Measurements from ENCODE around the gene SMIM13.

The SMIM13 gene

GRCh38 chr6:11126876-11127275, 33.2 kb downstream of the SMIM13 start:
- Histone ChIP-seq H3K4me3 (ENCODE audit: low read length) (no peak overlapping the region), H3K4me1 (ENCODE audit: insufficient read depth, low read length) (peaks cover 17% of the 10 kb centered on the region), H3K27me3 (ENCODE audit: insufficient read depth, low read length) (no peaks in the 10 kb centered on the region), H3K9me3 (ENCODE audit: insufficient read depth, low read depth, low read length) (no peaks in the 10 kb centered on the region), H3K9ac (ENCODE audit: low read depth, low read length) (no peak overlapping the region), H3K36me3 (ENCODE audit: insufficient read depth, low read depth, low read length) (no peaks in the 10 kb centered on the region), H3K27ac (ENCODE audit: low read length) (no peak overlapping the region)

GRCh38 chr6:11128608-11129007, 35.0 kb downstream of the SMIM13 start:
- Histone ChIP-seq H3K9me3 (ENCODE audit: insufficient read depth, low read depth, low read length) (no peaks in the 10 kb centered on the region), H3K4me1 (ENCODE audit: insufficient read depth, low read length) (peaks cover 17% of the 10 kb centered on the region), H3K27ac (ENCODE audit: low read length) (no peak overlapping the region), H3K9ac (ENCODE audit: low read depth, low read length) (no peak overlapping the region), H3K4me3 (ENCODE audit: low read length) (no peak overlapping the region), H3K36me3 (ENCODE audit: insufficient read depth, low read depth, low read length) (no peaks in the 10 kb centered on the region), H3K27me3 (ENCODE audit: insufficient read depth, low read length) (no peaks in the 10 kb centered on the region)

GRCh38 chr6:11129908-11130565, 36.4 kb downstream of the SMIM13 start:
- Histone ChIP-seq H3K27ac (ENCODE audit: low read length) (peak overlapping the region; percentile 65), H3K27me3 (ENCODE audit: insufficient read depth, low read length) (no peaks in the 10 kb centered on the region), H3K9ac (ENCODE audit: low read depth, low read length) (no peak overlapping the region), H3K9me3 (ENCODE audit: insufficient read depth, low read depth, low read length) (no peaks in the 10 kb centered on the region), H3K4me1 (ENCODE audit: insufficient read depth, low read length) (peaks cover 17% of the 10 kb centered on the region), H3K36me3 (ENCODE audit: insufficient read depth, low read depth, low read length) (peaks cover 7% of the 10 kb centered on the region), H3K4me3 (ENCODE audit: low read length) (no peak overlapping the region)

- no peak overlapping the region for H3K9ac ChIP-seq (ENCODE audit: low read depth, low read length)
Observed at GRCh38 chr6:11130605-11131004, 37.0 kb downstream of the SMIM13 start.

GRCh38 chr6:11132194-11132888, 38.7 kb downstream of the SMIM13 start:
- peaks cover 14% of the 10 kb centered on the region for H3K4me1 ChIP-seq (ENCODE audit: insufficient read depth, low read length)
- no peaks in the 10 kb centered on the region for H3K27me3 ChIP-seq (ENCODE audit: insufficient read depth, low read length)
- no peaks in the 10 kb centered on the region for H3K9me3 ChIP-seq (ENCODE audit: insufficient read depth, low read depth, low read length)
- no peak overlapping the region for H3K9ac ChIP-seq (ENCODE audit: low read depth, low read length)
- H3K36me3 ChIP-seq (ENCODE audit: insufficient read depth, low read depth, low read length): peaks cover 16% of the 10 kb centered on the region
- no peak overlapping the region for H3K4me3 ChIP-seq (ENCODE audit: low read length)
- no peak overlapping the region for H3K27ac ChIP-seq (ENCODE audit: low read length)

More at GRCh38 chr6:11130605-11131004, 37.0 kb downstream of the SMIM13 start:
- Histone ChIP-seq H3K4me1 (ENCODE audit: insufficient read depth, low read length) (peaks cover 17% of the 10 kb centered on the region), H3K9me3 (ENCODE audit: insufficient read depth, low read depth, low read length) (no peaks in the 10 kb centered on the region), H3K36me3 (ENCODE audit: insufficient read depth, low read depth, low read length) (peaks cover 13% of the 10 kb centered on the region), H3K27ac (ENCODE audit: low read length) (peak overlapping the region; percentile 65), H3K4me3 (ENCODE audit: low read length) (no peak overlapping the region), H3K27me3 (ENCODE audit: insufficient read depth, low read length) (no peaks in the 10 kb centered on the region)

GRCh38 chr6:11133281-11133680, 39.6 kb downstream of the SMIM13 start:
- peaks cover 16% of the 10 kb centered on the region for H3K36me3 ChIP-seq (ENCODE audit: insufficient read depth, low read depth, low read length)
- no peaks in the 10 kb centered on the region for H3K9me3 ChIP-seq (ENCODE audit: insufficient read depth, low read depth, low read length)
- no peak overlapping the region for H3K4me3 ChIP-seq (ENCODE audit: low read length)
- H3K9ac ChIP-seq (ENCODE audit: low read depth, low read length): no peak overlapping the region
- H3K27me3 ChIP-seq (ENCODE audit: insufficient read depth, low read length): no peaks in the 10 kb centered on the region
- H3K4me1 ChIP-seq (ENCODE audit: insufficient read depth, low read length): peaks cover 17% of the 10 kb centered on the region
- H3K27ac ChIP-seq (ENCODE audit: low read length): no peak overlapping the region

- Histone ChIP-seq H3K36me3 (ENCODE audit: insufficient read depth, low read depth, low read length) (peaks cover 16% of the 10 kb centered on the region), H3K4me3 (ENCODE audit: low read length) (no peak overlapping the region), H3K9ac (ENCODE audit: low read depth, low read length) (no peak overlapping the region), H3K4me1 (ENCODE audit: insufficient read depth, low read length) (peaks cover 12% of the 10 kb centered on the region; the same call in 1 of the 2 replicates), H3K27me3 (ENCODE audit: insufficient read depth, low read length) (no peaks in the 10 kb centered on the region), H3K9me3 (ENCODE audit: insufficient read depth, low read depth, low read length) (no peaks in the 10 kb centered on the region), H3K27ac (ENCODE audit: low read length) (no peak overlapping the region)
Observed at GRCh38 chr6:11136809-11137208, 43.2 kb downstream of the SMIM13 start.

GRCh38 chr6:11139051-11139960, 45.7 kb downstream of the SMIM13 start:
- Histone ChIP-seq H3K4me1 (ENCODE audit: insufficient read depth, low read length) (peaks cover 12% of the 10 kb centered on the region; the same call in 1 of the 2 replicates), H3K27me3 (ENCODE audit: insufficient read depth, low read length) (no peaks in the 10 kb centered on the region), H3K27ac (ENCODE audit: low read length) (no peak overlapping the region), H3K9me3 (ENCODE audit: insufficient read depth, low read depth, low read length) (no peaks in the 10 kb centered on the region), H3K36me3 (ENCODE audit: insufficient read depth, low read depth, low read length) (peaks cover 16% of the 10 kb centered on the region), H3K4me3 (ENCODE audit: low read length) (no peak overlapping the region), H3K9ac (ENCODE audit: low read depth, low read length) (no peak overlapping the region)

- no peak overlapping the region for H3K9ac ChIP-seq (ENCODE audit: low read depth, low read length)
- no peaks in the 10 kb centered on the region for H3K9me3 ChIP-seq (ENCODE audit: insufficient read depth, low read depth, low read length)
- no peak overlapping the region for H3K27ac ChIP-seq (ENCODE audit: low read length)
- H3K4me1 ChIP-seq (ENCODE audit: insufficient read depth, low read length): peaks cover 12% of the 10 kb centered on the region; the same call in 1 of the 2 replicates
- no peak overlapping the region for H3K4me3 ChIP-seq (ENCODE audit: low read length)
- H3K36me3 ChIP-seq (ENCODE audit: insufficient read depth, low read depth, low read length): peaks cover 8% of the 10 kb centered on the region
- no peaks in the 10 kb centered on the region for H3K27me3 ChIP-seq (ENCODE audit: insufficient read depth, low read length)
Observed at GRCh38 chr6:11140056-11140455, 46.4 kb downstream of the SMIM13 start.

- no peaks in the 10 kb centered on the region for H3K9me3 ChIP-seq (ENCODE audit: insufficient read depth, low read depth, low read length)
- H3K27ac ChIP-seq (ENCODE audit: low read length): no peak overlapping the region
- H3K4me3 ChIP-seq (ENCODE audit: low read length): no peak overlapping the region
- H3K27me3 ChIP-seq (ENCODE audit: insufficient read depth, low read length): no peaks in the 10 kb centered on the region
- H3K9ac ChIP-seq (ENCODE audit: low read depth, low read length): no peak overlapping the region
- H3K4me1 ChIP-seq (ENCODE audit: insufficient read depth, low read length): peaks cover 14% of the 10 kb centered on the region; the same call in 1 of the 2 replicates
- no peaks in the 10 kb centered on the region for H3K36me3 ChIP-seq (ENCODE audit: insufficient read depth, low read depth, low read length)
Observed at GRCh38 chr6:11141295-11141694, 47.7 kb downstream of the SMIM13 start.

- H3K9me3 ChIP-seq (ENCODE audit: insufficient read depth, low read depth, low read length): no peaks in the 10 kb centered on the region
- no peaks in the 10 kb centered on the region for H3K36me3 ChIP-seq (ENCODE audit: insufficient read depth, low read depth, low read length)
- H3K27ac ChIP-seq (ENCODE audit: low read length): no peak overlapping the region
- H3K9ac ChIP-seq (ENCODE audit: low read depth, low read length): no peak overlapping the region
- H3K4me1 ChIP-seq (ENCODE audit: insufficient read depth, low read length): 0 out of 2 replicates have a peak, but pooled peaks cover 11% of the 10 kb centered on the region
- no peak overlapping the region for H3K4me3 ChIP-seq (ENCODE audit: low read length)
- H3K27me3 ChIP-seq (ENCODE audit: insufficient read depth, low read length): no peaks in the 10 kb centered on the region
Observed at GRCh38 chr6:11142296-11143027, 48.8 kb downstream of the SMIM13 start.

Measured in iPS-20b (cell line).